ENCODE results near the gene PATL2. TPM values are rescaled to one million over a fixed set of nuclear protein-coding genes. Genes with fewer than 3 reads are reported as not detected.
A peak's percentile ranks its signal among the peaks of the same experiment; 100 is the strongest.
"Not testable (repeated sequence)": the region's sequence is repeated elsewhere in the genome, so short reads cannot be mapped to it uniquely, and the experiment has no call there.

Gene PATL2
- total RNA-seq, 1 experiment from 2014 or later, result 0.49 TPM

GRCh38 chr15:44739222-44739847 is 28.2 kb upstream of the PATL2 start:
- intact Hi-C loops (cut with micrococcal nuclease; ENCODE audit: unreplicated experiment), result loop anchor here (5.0 to 10.0 kb wide), 2 partner anchors 77 to 145 kb away; partner anchors contain the start of gene SPG11
- BruUV-seq (replicated peaks); H3K36me3 ChIP-seq (ENCODE audit: control insufficient read depth, insufficient read depth, low read length); H3K9me3 ChIP-seq (ENCODE audit: control insufficient read depth, insufficient read depth, low read depth, low read length); H3K4me3 ChIP-seq (ENCODE audit: low read depth in 2 of 2, low read length in 2 of 2); DNase-seq (ENCODE audit: low read depth, low spot score); POLR2A ChIA-PET; ATAC-seq; H3K27me3 ChIP-seq (ENCODE audit: control insufficient read depth, insufficient read depth, low read length); H3K27ac ChIP-seq (ENCODE audit: low read length); in situ Hi-C loops (cut with HindIII; ENCODE audit: low pct_unique_long_range_greater_than_20kb, low sequenced_read_pairs): not testable (repeated sequence)
- CTCF ChIA-PET, result interaction anchor here (0.7 to 4.8 kb wide), 2 partner anchors 76 to 160 kb away, joined by 4 to 51 read pairs; partner anchors contain the start of gene SPG11
- H3K4me1 ChIP-seq (ENCODE audit: control insufficient read depth, insufficient read depth, low read length), result peaks cover 19% of the 10 kb centered on the region

DNA sequence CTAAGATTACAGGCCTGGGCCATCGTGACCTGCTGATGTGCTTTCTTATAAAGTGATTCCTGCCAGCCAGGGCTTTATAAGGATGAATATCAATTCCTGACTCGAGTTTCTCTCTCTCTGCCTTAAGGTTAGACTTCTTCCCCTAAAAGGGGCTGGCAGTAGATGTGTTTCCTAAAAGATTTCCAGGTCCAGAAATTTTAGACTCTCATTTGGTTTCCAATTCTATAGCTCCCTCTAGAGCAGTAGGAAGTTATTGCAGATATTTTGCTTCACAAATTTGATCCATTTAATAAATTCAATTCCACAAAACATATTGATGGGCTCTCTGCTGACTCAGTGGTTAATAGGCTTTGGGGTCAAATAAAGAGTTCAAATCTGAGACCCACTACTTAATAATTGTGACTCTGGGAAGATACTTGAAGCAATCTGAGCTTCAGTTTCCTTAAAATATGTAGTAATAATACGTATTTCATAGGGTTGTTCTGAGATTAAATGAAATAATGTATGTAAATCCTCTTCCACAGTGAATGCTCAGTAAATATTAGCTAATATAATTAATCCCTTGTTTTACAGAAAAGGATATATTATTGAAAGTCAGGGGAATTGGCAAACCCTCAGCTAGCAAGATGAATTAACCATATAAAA is 27.3 kb upstream of the PATL2 start:
- H3K27ac ChIP-seq (ENCODE audit: low read length), result no peak overlapping the region
- no peaks in the 10 kb centered on the region for H3K36me3 ChIP-seq (ENCODE audit: control insufficient read depth, insufficient read depth, low read length)
- no peak for DNase-seq (ENCODE audit: low read depth, low spot score)
- CTCF ChIA-PET, result interaction anchor here (0.6 to 4.8 kb wide), 9 partner anchors 10 to 117 kb away, joined by 3 to 51 read pairs (median 7); partner anchors contain the start of gene SPG11
- peaks cover 19% of the 10 kb centered on the region for H3K4me1 ChIP-seq (ENCODE audit: control insufficient read depth, insufficient read depth, low read length)
- no peaks in the 10 kb centered on the region for H3K27me3 ChIP-seq (ENCODE audit: control insufficient read depth, insufficient read depth, low read length)
- no peaks in the 10 kb centered on the region for H3K9me3 ChIP-seq (ENCODE audit: control insufficient read depth, insufficient read depth, low read depth, low read length)
- TF ChIP-seq SIN3A (IDR thresholded peaks at IDR 0.05; ENCODE audit: borderline replicate concordance, insufficient read depth, low read depth, low read length) (no peak), REST (IDR thresholded peaks at IDR 0.05; ENCODE audit: insufficient read depth in 1 of 2, low read depth in 2 of 2, low read length in 1 of 2) (no peak)
- TF ChIP-seq, protein P1, sequence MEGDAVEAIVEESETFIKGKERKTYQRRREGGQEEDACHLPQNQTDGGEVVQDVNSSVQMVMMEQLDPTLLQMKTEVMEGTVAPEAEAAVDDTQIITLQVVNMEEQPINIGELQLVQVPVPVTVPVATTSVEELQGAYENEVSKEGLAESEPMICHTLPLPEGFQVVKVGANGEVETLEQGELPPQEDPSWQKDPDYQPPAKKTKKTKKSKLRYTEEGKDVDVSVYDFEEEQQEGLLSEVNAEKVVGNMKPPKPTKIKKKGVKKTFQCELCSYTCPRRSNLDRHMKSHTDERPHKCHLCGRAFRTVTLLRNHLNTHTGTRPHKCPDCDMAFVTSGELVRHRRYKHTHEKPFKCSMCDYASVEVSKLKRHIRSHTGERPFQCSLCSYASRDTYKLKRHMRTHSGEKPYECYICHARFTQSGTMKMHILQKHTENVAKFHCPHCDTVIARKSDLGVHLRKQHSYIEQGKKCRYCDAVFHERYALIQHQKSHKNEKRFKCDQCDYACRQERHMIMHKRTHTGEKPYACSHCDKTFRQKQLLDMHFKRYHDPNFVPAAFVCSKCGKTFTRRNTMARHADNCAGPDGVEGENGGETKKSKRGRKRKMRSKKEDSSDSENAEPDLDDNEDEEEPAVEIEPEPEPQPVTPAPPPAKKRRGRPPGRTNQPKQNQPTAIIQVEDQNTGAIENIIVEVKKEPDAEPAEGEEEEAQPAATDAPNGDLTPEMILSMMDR (IDR thresholded peaks at IDR 0.05), result peak; percentile 83
- in situ Hi-C loops (cut with HindIII; ENCODE audit: low pct_unique_long_range_greater_than_20kb, low sequenced_read_pairs), result no loop called here
- no TSS peak for BruUV-seq (replicated peaks)
- ATAC-seq, result no peak
- POLR2A ChIA-PET, result interaction anchor here (0.6 to 1.2 kb wide), 3 partner anchors 10 to 26 kb away, joined by 3 to 7 read pairs (median 3); no protein-coding TSS in a partner anchor
- H3K4me3 ChIP-seq (ENCODE audit: low read depth in 2 of 2, low read length in 2 of 2), result no peak overlapping the region
- intact Hi-C loops (cut with micrococcal nuclease; ENCODE audit: unreplicated experiment), result loop anchor here (5.0 to 10.0 kb wide), 2 partner anchors 76 to 144 kb away; partner anchors contain the start of gene SPG11

Measured in Panc1 (cell line).